GM21576 (cell line): Measurements from ENCODE around the gene RFPL3.

ENCODE experiments used
- ATAC-seq: cut with Tn5 transposase; IDR thresholded peaks from one replicate; pipeline ENCODE4 v1.9.1; 2021; ENCODE audit warnings: mild to moderate bottlenecking, moderate library complexity; ENCODE audit not compliant: unreplicated experiment

The RFPL3 gene

GRCh38 chr22:32410459-32410858 is 52.8 kb downstream of the RFPL3 start:
- no peak for ATAC-seq
